HT-29 (cell line): ENCODE measurements around the gene WFDC10A. TPM values are rescaled to one million over a fixed set of nuclear protein-coding genes. Genes with fewer than 3 reads are reported as not detected.
"Not testable (repeated sequence)": the region's sequence is repeated elsewhere in the genome, so short reads cannot be mapped to it uniquely, and the experiment has no call there.

ENCODE experiments used
- DNase-seq: peaks from one replicate; pipeline ENCODE4 v3.0.0-alpha.2; 2015; ENCODE audit warnings: low spot score
- total RNA-seq: library from RNA; depleted of rRNA; stranded (reverse); fragments of >200 nt; shearing (Covaris generic); gene quantifications from 2 replicates; pipeline ENCODE4 v1.2.3, GENCODE V29; 2014; rRNA removed

WFDC10A gene
- total RNA-seq, 1 experiment from 2014 or later, result not detected

GRCh38 chr20:45647441-45648050, 18.0 kb downstream of the WFDC10A start:
- no peak for DNase-seq

GRCh38 chr20:45649312-45649863, 19.8 kb downstream of the WFDC10A start:
- DNase-seq, result no peak

GRCh38 chr20:45651726-45652125, 22.2 kb downstream of the WFDC10A start:
- peak; percentile 94 for DNase-seq

- DNase-seq, result not testable (repeated sequence)
Measured at GRCh38 chr20:45657038-45657437, 27.5 kb downstream of the WFDC10A start.

GRCh38 chr20:45670139-45670538, 40.6 kb downstream of the WFDC10A start, which contains the start of gene WFDC11:
Gene WFDC11, minus strand, starts transcription at chr20:45670239. Its CDS starts 19,639 bp downstream, at chr20:45650600.
- DNase-seq, result no peak

GRCh38 chr20:45672765-45673164, 43.2 kb downstream of the WFDC10A start:
- no peak for DNase-seq

GRCh38 chr20:45679650-45680049, 50.1 kb downstream of the WFDC10A start:
- no peak for DNase-seq

Other genes starting within 250 kb of the WFDC10A start
- 66.6 and 84.8 TPM in 2 replicates for gene DBNDD2, start 221.4 kb upstream of the WFDC10A start, total RNA-seq
- gene PIGT, start 213.6 kb upstream of the WFDC10A start, total RNA-seq, result 164 and 165 TPM in 2 replicates
- 17.7 and 21.9 TPM in 2 replicates for gene WFDC2, start 160.0 kb upstream of the WFDC10A start, total RNA-seq
- gene SPINT3, start 114.1 kb upstream of the WFDC10A start, total RNA-seq, result not detected in 2 replicates
- gene WFDC6, start 90.3 kb upstream of the WFDC10A start, total RNA-seq, result not detected in 2 replicates
- gene EPPIN, start 82.3 kb upstream of the WFDC10A start, total RNA-seq, result not detected in 2 replicates
- not detected in 2 replicates for gene WFDC8, start 50.5 kb upstream of the WFDC10A start, total RNA-seq
- not detected in 2 replicates for gene WFDC9, start 1.5 kb downstream of the WFDC10A start, total RNA-seq
- not detected in 2 replicates for gene WFDC11, start 40.5 kb downstream of the WFDC10A start, total RNA-seq
- gene WFDC13, start 72.3 kb downstream of the WFDC10A start, total RNA-seq, result not detected in 2 replicates
- gene WFDC10B, start 75.3 kb downstream of the WFDC10A start, total RNA-seq, result not detected in 2 replicates
- not detected in 2 replicates for gene SPINT4, start 92.6 kb downstream of the WFDC10A start, total RNA-seq
- not detected in 2 replicates for gene WFDC3, start 162.1 kb downstream of the WFDC10A start, total RNA-seq
- 26.2 and 33.2 TPM in 2 replicates for gene DNTTIP1, start 162.2 kb downstream of the WFDC10A start, total RNA-seq
- gene UBE2C, start 182.9 kb downstream of the WFDC10A start, total RNA-seq, result 284 and 289 TPM in 2 replicates
- 0.15 and 0.18 TPM in 2 replicates for gene TNNC2, start 197.6 kb downstream of the WFDC10A start, total RNA-seq
- gene SNX21, start 204.1 kb downstream of the WFDC10A start, total RNA-seq, result 30.8 and 31.2 TPM in 2 replicates
- gene ACOT8, start 227.7 kb downstream of the WFDC10A start, total RNA-seq, result 93.1 and 95.4 TPM in 2 replicates
- gene ZSWIM3, start 227.9 kb downstream of the WFDC10A start, total RNA-seq, result 2.3 and 2.9 TPM in 2 replicates